Panc1 (cell line): ENCODE results near the gene RPS6KB2. TPM values are rescaled to one million over a fixed set of nuclear protein-coding genes. Genes with fewer than 3 reads are reported as not detected.

Source experiments
- ATAC-seq: fragments of 200-7000 bp; cut with Tn5 transposase; 2 replicates; pipeline ENCODE4 v1.9.1; 2020; ENCODE audit warnings: mild to moderate bottlenecking, moderate library complexity
- BruUV-seq: library from RNA; stranded (reverse); fragments of 400-500 nt; replicated peaks from 2 replicates; lab custom pipeline; 2021; lab: Mats Ljungman, UMichigan
- CTCF ChIA-PET: fragments of 300-600 bp; sonication (Branson Sonifier 250); formaldehyde crosslinking; loops from one replicate; lab custom pipeline; 2022; ENCODE audit warnings: antibody characterized with exemption; lab: Charles Lee
- POLR2A ChIA-PET: fragments of 300-600 bp; sonication (Branson Sonifier 250); formaldehyde crosslinking; loops from one replicate; lab custom pipeline; 2022; ENCODE audit warnings: antibody characterized with exemption; lab: Charles Lee
- DNase-seq: peaks from one replicate; pipeline ENCODE4 v3.0.0-alpha.2; 2010; ENCODE audit warnings: low read depth, low spot score
- H3K27ac ChIP-seq: 2 replicates; pipeline ENCODE4 v1.5.1; 2011; ENCODE audit warnings: mild to moderate bottlenecking, low read length, inconsistent platforms
- H3K27me3 ChIP-seq: fragments of 200-500 bp; sonication (Bioruptor generic); 2 replicates; pipeline ENCODE4 v1.6.0; 2014; ENCODE audit warnings: low read length, inconsistent platforms; ENCODE audit not compliant: control insufficient read depth, insufficient read depth
- H3K36me3 ChIP-seq: fragments of 200-500 bp; sonication (Bioruptor generic); 2 replicates; pipeline ENCODE4 v1.5.1; 2014; ENCODE audit warnings: inconsistent platforms, mild to moderate bottlenecking, low read length, moderate library complexity; ENCODE audit not compliant: control insufficient read depth, insufficient read depth
- H3K4me1 ChIP-seq: 2 replicates; pipeline ENCODE4 v1.5.1; 2011; ENCODE audit warnings: inconsistent platforms, mild to moderate bottlenecking, low read length, moderate library complexity; ENCODE audit not compliant: control insufficient read depth, insufficient read depth
- H3K4me3 ChIP-seq, 2 experiments: 2 replicates each; pipeline ENCODE4 v1.5.1; 2011 to 2012; ENCODE audit warnings: low read depth in 2 of 2, low read length in 2 of 2, mild to moderate bottlenecking in 2 of 2, inconsistent platforms in 1 of 2, moderate library complexity in 1 of 2
- H3K9me3 ChIP-seq: fragments of 200-500 bp; sonication (Bioruptor generic); 2 replicates; pipeline ENCODE4 v1.5.1; 2014; ENCODE audit warnings: low read depth, mild to moderate bottlenecking, inconsistent platforms, low read length, moderate library complexity; ENCODE audit not compliant: control insufficient read depth, insufficient read depth
- POLR2AphosphoS5 ChIP-seq: IDR thresholded peaks from 2 replicates; pipeline ENCODE4 v1.6.1; 2012; ENCODE audit warnings: mild to moderate bottlenecking, low read depth, low read length, moderate library complexity
- SIN3A ChIP-seq: IDR thresholded peaks from 2 replicates; pipeline ENCODE4 v1.6.1; 2012; ENCODE audit warnings: low read depth, mild to moderate bottlenecking, low read length, moderate library complexity, borderline replicate concordance; ENCODE audit not compliant: insufficient read depth
- TCF7L2 ChIP-seq: IDR thresholded peaks from 2 replicates; pipeline ENCODE4 v1.6.1; 2011; ENCODE audit warnings: mild to moderate bottlenecking, low read depth, low read length, inconsistent platforms
- in situ Hi-C: cut with HindIII; loops from 2 replicates; pipeline ENCODE4 v1.10.0; 2016; ENCODE audit warnings: low sequenced_read_pairs, low pct_unique_long_range_greater_than_20kb
- intact Hi-C: fragments of 100-400 bp; cut with micrococcal nuclease; formaldehyde crosslinking; loops from one replicate; pipeline ENCODE4 v1.10.0; 2022; ENCODE audit not compliant: unreplicated experiment
- total RNA-seq: library from RNA; stranded (reverse); gene quantifications from one replicate; pipeline ENCODE4 v1.2.1, GENCODE V29; 2021; ENCODE audit not compliant: unreplicated experiment
- TF ChIP-seq, protein P1 (sequence below), 2 experiments: IDR thresholded peaks; 2 replicates each; pipeline ENCODE4 v1.6.1; 2011 to 2012; ENCODE audit warnings: low read depth in 2 of 2, control low read depth in 1 of 2, low read length in 1 of 2, mild to moderate bottlenecking in 1 of 2, moderate library complexity in 1 of 2; ENCODE audit not compliant: insufficient read depth in 1 of 2
- TF ChIP-seq, protein P2 (sequence below): fragments of 450-650 bp; IDR thresholded peaks from 2 replicates; pipeline ENCODE4 v1.5.1; 2017; ENCODE audit warnings: mild to moderate bottlenecking

Gene RPS6KB2
- total RNA-seq, 1 experiment from 2014 or later = 68.5 TPM

DNA sequence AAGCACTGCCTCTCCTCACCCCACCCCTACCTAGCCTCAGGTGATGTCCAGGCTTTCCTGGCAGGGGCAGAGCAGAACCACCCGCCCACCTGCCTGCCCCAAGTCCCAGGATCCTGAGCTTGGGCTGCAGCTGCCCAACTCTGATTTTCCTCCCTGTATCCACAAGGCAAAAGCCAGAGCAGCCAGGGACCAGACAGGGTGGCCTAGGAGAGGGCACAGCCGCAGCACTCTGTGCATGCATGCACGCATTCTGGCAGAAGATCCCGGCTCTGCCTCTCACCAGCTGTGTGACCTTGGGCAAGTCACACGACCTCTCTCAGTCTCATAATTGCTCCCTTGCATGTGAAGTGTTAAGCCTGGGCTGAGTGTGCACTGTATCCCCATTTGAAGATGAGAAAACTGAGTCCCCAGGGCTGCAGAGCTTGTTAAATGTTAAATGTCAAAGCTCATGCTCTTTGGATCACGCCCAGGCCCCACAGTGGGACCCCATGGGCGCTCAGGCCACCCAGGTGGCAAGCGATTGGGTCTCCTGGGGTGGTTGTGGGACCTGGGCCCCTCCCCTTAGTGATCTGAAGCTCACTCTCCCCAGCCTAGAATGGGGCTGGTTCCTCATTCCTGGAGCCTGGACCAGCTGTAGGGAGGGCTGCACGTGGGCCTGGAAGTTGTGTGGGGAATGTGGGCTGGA, 15.7 kb upstream of the RPS6KB2 start:
- ChIA-PET CTCF (interaction anchor here (2.1 kb wide), 1 partner anchor 11 kb away, joined by 9 read pairs; the partner anchor contains the start of gene PPP1CA), POLR2A (interaction anchor here (1.2 kb wide), 1 partner anchor 11 kb away, joined by 3 read pairs; the partner anchor contains the start of gene PPP1CA)
- no peaks in the 10 kb centered on the region for H3K9me3 ChIP-seq
- no peak overlapping the region for H3K27ac ChIP-seq
- no TSS peak for BruUV-seq
- no peak overlapping the region for H3K4me3 ChIP-seq
- DNase-seq (no peak), ATAC-seq (no peak)
- in situ Hi-C loops = no loop called here
- TF ChIP-seq, protein P1, sequence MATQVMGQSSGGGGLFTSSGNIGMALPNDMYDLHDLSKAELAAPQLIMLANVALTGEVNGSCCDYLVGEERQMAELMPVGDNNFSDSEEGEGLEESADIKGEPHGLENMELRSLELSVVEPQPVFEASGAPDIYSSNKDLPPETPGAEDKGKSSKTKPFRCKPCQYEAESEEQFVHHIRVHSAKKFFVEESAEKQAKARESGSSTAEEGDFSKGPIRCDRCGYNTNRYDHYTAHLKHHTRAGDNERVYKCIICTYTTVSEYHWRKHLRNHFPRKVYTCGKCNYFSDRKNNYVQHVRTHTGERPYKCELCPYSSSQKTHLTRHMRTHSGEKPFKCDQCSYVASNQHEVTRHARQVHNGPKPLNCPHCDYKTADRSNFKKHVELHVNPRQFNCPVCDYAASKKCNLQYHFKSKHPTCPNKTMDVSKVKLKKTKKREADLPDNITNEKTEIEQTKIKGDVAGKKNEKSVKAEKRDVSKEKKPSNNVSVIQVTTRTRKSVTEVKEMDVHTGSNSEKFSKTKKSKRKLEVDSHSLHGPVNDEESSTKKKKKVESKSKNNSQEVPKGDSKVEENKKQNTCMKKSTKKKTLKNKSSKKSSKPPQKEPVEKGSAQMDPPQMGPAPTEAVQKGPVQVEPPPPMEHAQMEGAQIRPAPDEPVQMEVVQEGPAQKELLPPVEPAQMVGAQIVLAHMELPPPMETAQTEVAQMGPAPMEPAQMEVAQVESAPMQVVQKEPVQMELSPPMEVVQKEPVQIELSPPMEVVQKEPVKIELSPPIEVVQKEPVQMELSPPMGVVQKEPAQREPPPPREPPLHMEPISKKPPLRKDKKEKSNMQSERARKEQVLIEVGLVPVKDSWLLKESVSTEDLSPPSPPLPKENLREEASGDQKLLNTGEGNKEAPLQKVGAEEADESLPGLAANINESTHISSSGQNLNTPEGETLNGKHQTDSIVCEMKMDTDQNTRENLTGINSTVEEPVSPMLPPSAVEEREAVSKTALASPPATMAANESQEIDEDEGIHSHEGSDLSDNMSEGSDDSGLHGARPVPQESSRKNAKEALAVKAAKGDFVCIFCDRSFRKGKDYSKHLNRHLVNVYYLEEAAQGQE (IDR thresholded peaks at IDR 0.05; ENCODE audit: insufficient read depth in 1 of 2, low read depth in 2 of 2, low read length in 1 of 2) = no peak
- TF ChIP-seq TCF7L2 (no peak), SIN3A (no peak), POLR2AphosphoS5 (no peak)
- TF ChIP-seq, protein P2, sequence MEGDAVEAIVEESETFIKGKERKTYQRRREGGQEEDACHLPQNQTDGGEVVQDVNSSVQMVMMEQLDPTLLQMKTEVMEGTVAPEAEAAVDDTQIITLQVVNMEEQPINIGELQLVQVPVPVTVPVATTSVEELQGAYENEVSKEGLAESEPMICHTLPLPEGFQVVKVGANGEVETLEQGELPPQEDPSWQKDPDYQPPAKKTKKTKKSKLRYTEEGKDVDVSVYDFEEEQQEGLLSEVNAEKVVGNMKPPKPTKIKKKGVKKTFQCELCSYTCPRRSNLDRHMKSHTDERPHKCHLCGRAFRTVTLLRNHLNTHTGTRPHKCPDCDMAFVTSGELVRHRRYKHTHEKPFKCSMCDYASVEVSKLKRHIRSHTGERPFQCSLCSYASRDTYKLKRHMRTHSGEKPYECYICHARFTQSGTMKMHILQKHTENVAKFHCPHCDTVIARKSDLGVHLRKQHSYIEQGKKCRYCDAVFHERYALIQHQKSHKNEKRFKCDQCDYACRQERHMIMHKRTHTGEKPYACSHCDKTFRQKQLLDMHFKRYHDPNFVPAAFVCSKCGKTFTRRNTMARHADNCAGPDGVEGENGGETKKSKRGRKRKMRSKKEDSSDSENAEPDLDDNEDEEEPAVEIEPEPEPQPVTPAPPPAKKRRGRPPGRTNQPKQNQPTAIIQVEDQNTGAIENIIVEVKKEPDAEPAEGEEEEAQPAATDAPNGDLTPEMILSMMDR = no peak
- H3K36me3 ChIP-seq = no peaks in the 10 kb centered on the region
- peaks cover 32% of the 10 kb centered on the region for H3K4me1 ChIP-seq
- intact Hi-C loops = loop anchor here (5.0 kb wide), 1 partner anchor 95 kb away; the partner anchor contains the start of genes CDK2AP2 and PITPNM1
- no peaks in the 10 kb centered on the region for H3K27me3 ChIP-seq

DNA sequence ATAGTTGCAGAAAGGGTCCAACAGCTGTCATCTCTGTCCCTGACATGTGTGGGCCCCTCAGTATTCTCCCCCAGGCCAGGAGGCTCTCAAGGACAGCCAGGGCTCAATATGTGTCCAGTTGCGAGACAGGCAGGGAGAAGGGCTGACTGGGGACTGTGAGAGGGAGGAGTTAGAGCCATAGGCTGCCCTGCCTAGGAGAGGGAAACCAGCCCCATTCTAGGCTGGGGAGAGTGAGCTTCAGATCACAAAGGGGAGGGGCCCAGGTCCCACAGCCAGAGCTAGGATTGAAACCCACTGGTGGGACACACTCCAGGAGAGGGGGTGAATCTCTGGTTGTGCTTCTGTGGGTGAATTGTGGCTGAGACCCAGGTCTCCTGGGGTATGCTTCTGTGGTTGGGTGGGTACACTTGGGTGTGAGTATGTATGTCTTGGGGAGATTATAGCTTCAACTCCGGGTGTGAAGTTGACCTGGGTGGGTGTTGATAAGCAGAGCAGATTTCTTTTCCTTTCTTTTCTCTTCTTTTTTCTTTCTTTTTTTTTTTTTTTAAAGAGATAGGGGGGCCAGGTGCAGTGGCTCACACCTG, 14.9 kb upstream of the RPS6KB2 start:
- Histone ChIP-seq H3K27me3 (no peaks in the 10 kb centered on the region), H3K36me3 (no peaks in the 10 kb centered on the region), H3K4me3 (no peak overlapping the region), H3K4me1 (peaks cover 40% of the 10 kb centered on the region), H3K27ac (no peak overlapping the region), H3K9me3 (no peaks in the 10 kb centered on the region)
- TF ChIP-seq POLR2AphosphoS5 (no peak), TCF7L2 (no peak), SIN3A (no peak)
- TF ChIP-seq, protein P1 (IDR thresholded peaks at IDR 0.05; ENCODE audit: insufficient read depth in 1 of 2, low read depth in 2 of 2, low read length in 1 of 2) = no peak
- TF ChIP-seq, protein P2 = no peak
- no TSS peak for BruUV-seq
- intact Hi-C loops (loop anchor here (5.0 kb wide), 1 partner anchor 94 kb away; the partner anchor contains the start of genes CDK2AP2 and PITPNM1), in situ Hi-C loops (no loop called here)
- no peak for DNase-seq
- ATAC-seq = no peak
- CTCF ChIA-PET = interaction anchor here (0.7 kb wide), 1 partner anchor 132 kb away, joined by 7 read pairs; no protein-coding TSS in a partner anchor
- POLR2A ChIA-PET = interaction anchor here (0.6 kb wide), 1 partner anchor 69 kb away, joined by 3 read pairs; the partner anchor contains the start of gene AIP
